Mesenchymal stem cell (in vitro differentiated cells and primary cell): Measurements from ENCODE around the gene RPS15.

ENCODE experiments used
- DNase-seq: peaks from one replicate; pipeline ENCODE4 v3.0.0-alpha.2; 2013
- H2AFZ ChIP-seq: one replicate; pipeline ENCODE4 v1.6.1; 2013; ENCODE audit warnings: low read depth, mild to moderate bottlenecking, control low read depth, inconsistent platforms, low read length, moderate library complexity
- H2AK5ac ChIP-seq: 2 replicates; pipeline ENCODE4 v1.6.1; 2013; ENCODE audit warnings: low read length, moderate library complexity, mild to moderate bottlenecking, inconsistent platforms; ENCODE audit not compliant: severe bottlenecking
- H2BK120ac ChIP-seq: one replicate; pipeline ENCODE4 v1.6.1; 2013; ENCODE audit warnings: low read depth, mild to moderate bottlenecking, inconsistent platforms, low read length, moderate library complexity
- H2BK12ac ChIP-seq, 2 experiments: one replicate each; pipeline ENCODE4 v1.6.1; 2013; ENCODE audit warnings: inconsistent platforms in 2 of 2, low read length in 2 of 2, mild to moderate bottlenecking in 2 of 2, moderate library complexity in 2 of 2, control low read depth in 1 of 2
- H2BK15ac ChIP-seq: one replicate; pipeline ENCODE4 v1.6.1; 2013; ENCODE audit warnings: mild to moderate bottlenecking, low read depth, inconsistent platforms; ENCODE audit not compliant: poor library complexity, severe bottlenecking
- H2BK5ac ChIP-seq: 2 replicates; pipeline ENCODE4 v1.6.1; 2013; ENCODE audit warnings: low read depth, mild to moderate bottlenecking, low read length, control low read depth, inconsistent platforms; ENCODE audit not compliant: poor library complexity, severe bottlenecking
- H3K14ac ChIP-seq, 2 experiments: one replicate each; pipeline ENCODE4 v1.6.1; 2013; ENCODE audit warnings: inconsistent platforms in 2 of 2, low read length in 2 of 2, control low read depth in 1 of 2, mild to moderate bottlenecking in 1 of 2, moderate library complexity in 1 of 2
- H3K18ac ChIP-seq, 2 experiments: one replicate each; pipeline ENCODE4 v1.6.1; 2013; ENCODE audit warnings: inconsistent platforms in 2 of 2, low read length in 2 of 2, control low read depth in 1 of 2, low read depth in 1 of 2, mild to moderate bottlenecking in 1 of 2
- H3K23ac ChIP-seq, 2 experiments: one replicate each; pipeline ENCODE4 v1.6.1; 2013; ENCODE audit warnings: inconsistent platforms in 2 of 2, low read length in 2 of 2, mild to moderate bottlenecking in 2 of 2, moderate library complexity in 2 of 2, control low read depth in 1 of 2
- H3K27ac ChIP-seq: 2 replicates; pipeline ENCODE4 v1.5.1; 2013; ENCODE audit warnings: mild to moderate bottlenecking, moderate library complexity, low read length, control low read depth, inconsistent platforms; ENCODE audit not compliant: poor library complexity, severe bottlenecking
- H3K27me3 ChIP-seq, 2 experiments: 2 replicates each; pipeline versions ENCODE4 v1.6.1 to v1.7.0; 2013; ENCODE audit warnings: low read length in 2 of 2, mild to moderate bottlenecking in 2 of 2, moderate library complexity in 2 of 2, control low read depth in 1 of 2, inconsistent platforms in 1 of 2; ENCODE audit not compliant: control insufficient read depth in 1 of 2, insufficient read depth in 1 of 2
- H3K36me3 ChIP-seq, 2 experiments: 2 replicates each; pipeline versions ENCODE4 v1.6.1 to v1.7.0; 2013; ENCODE audit warnings: low read length in 2 of 2, control low read depth in 1 of 2, inconsistent platforms in 1 of 2, low read depth in 1 of 2, mild to moderate bottlenecking in 1 of 2; ENCODE audit not compliant: insufficient read depth in 2 of 2, control insufficient read depth in 1 of 2
- H3K4ac ChIP-seq, 2 experiments: one replicate each; pipeline ENCODE4 v1.6.1; 2013; ENCODE audit warnings: inconsistent platforms in 2 of 2, low read length in 2 of 2, mild to moderate bottlenecking in 2 of 2, moderate library complexity in 2 of 2, control low read depth in 1 of 2, low read depth in 1 of 2
- H3K4me1 ChIP-seq: 2 replicates; pipeline ENCODE4 v1.6.1; 2013; ENCODE audit warnings: low read depth, low read length, control low read depth; ENCODE audit not compliant: control insufficient read depth, insufficient read depth
- H3K4me2 ChIP-seq: 2 replicates; pipeline ENCODE4 v1.6.1; 2013; ENCODE audit warnings: low read length, mild to moderate bottlenecking, inconsistent platforms; ENCODE audit not compliant: poor library complexity, severe bottlenecking
- H3K4me3 ChIP-seq, 2 experiments: 2 replicates each; pipeline versions ENCODE4 v1.5.1 to v1.7.0; 2013; ENCODE audit warnings: low read length in 2 of 2, mild to moderate bottlenecking in 2 of 2, control low read depth in 1 of 2, low read depth in 1 of 2; ENCODE audit not compliant: insufficient read depth in 1 of 2
- H3K79me1 ChIP-seq: replicated peaks from 2 replicates; pipeline ENCODE4 v1.6.1; 2013; ENCODE audit warnings: mild to moderate bottlenecking, control low read depth, low read length, inconsistent platforms; ENCODE audit not compliant: poor library complexity, severe bottlenecking
- H3K9ac ChIP-seq: 2 replicates; pipeline ENCODE4 v1.7.0; 2013; ENCODE audit warnings: mild to moderate bottlenecking, low read length, moderate library complexity
- H3K9me3 ChIP-seq: 2 replicates; pipeline ENCODE4 v1.7.0; 2013; ENCODE audit warnings: mild to moderate bottlenecking, low read length; ENCODE audit not compliant: control insufficient read depth
- H4K8ac ChIP-seq: one replicate; pipeline ENCODE4 v1.6.1; 2013; ENCODE audit warnings: inconsistent platforms, mild to moderate bottlenecking, low read length, moderate library complexity
- H4K91ac ChIP-seq: one replicate; pipeline ENCODE4 v1.6.1; 2013; ENCODE audit warnings: mild to moderate bottlenecking, low read length, inconsistent platforms
- WGBS: methylation state at CpG from one replicate; pipeline ENCODE4 v1.1.7; 2013; ENCODE audit warnings: mixed read lengths; 5-methylcytosine and 5-hydroxymethylcytosine counted together

RPS15 gene

DNA sequence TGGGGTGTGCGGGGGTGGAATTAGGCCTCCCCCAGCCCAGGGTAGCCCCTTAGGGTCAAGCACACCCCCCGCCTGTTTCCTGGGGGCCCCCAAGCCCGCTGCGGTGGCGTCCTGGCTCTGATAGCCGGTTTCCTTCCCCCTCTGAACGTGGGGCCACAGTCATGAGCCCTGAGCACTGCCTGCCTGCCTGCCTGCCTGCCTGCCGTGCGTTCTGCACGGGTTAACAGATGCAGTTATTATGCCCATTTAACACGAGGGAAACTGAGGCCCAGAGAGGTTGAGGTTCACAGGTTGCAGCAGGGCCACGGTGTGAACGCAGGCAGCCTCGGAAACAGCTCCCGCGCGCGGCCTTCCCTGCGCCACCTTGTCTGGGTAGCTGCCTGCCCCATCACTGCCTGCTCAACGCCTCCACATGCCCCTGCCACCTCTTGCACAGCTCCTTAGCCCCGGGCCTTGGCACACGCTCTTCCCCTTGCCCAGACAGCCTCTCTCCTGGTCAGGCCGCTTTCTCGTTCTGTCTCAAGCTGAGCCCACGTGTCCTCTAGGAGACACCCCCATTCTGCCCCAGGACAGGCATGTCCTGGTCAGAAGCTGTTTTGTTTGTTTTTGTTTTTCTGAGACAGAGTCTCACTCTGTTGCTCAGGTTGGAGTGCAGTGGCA lies 35.7 kb upstream of the RPS15 start:
- WGBS, result 90% methylated on average over 23 of the region's 25 CpGs
- no peak overlapping the region for H2BK15ac ChIP-seq
- H3K4me1 ChIP-seq, result peaks cover 35% of the 10 kb centered on the region

GRCh38 chr19:1406774-1407527 lies 31.2 kb upstream of the RPS15 start:
- Histone ChIP-seq H3K4me1 (peaks cover 45% of the 10 kb centered on the region), H2AK5ac (no peak overlapping the region), H4K91ac (peak overlapping the region; percentile 90), H3K27me3 (no peaks in the 10 kb centered on the region), H2BK5ac (no peak overlapping the region), H2AFZ (peak overlapping the region; percentile 36), H3K36me3 (peaks cover 0 to 12% of the 10 kb centered on the region in 2 experiments), H2BK15ac (peak overlapping the region; percentile 95), H3K4ac (peak overlapping the region; percentile 22 to 40), H3K4me2 (peak overlapping the region; percentile 88), H3K79me1 (no peaks in the 10 kb centered on the region), H3K27ac (peak overlapping the region; percentile 22), H3K14ac (no peak overlapping the region), H3K4me3 (peak overlapping the region; percentile 69 to 81), H3K18ac (peak overlapping the region; percentile 54 to 92), H2BK120ac (no peak overlapping the region), H3K9ac (peak overlapping the region; percentile 86), H3K9me3 (no peaks in the 10 kb centered on the region), H3K23ac (no peak overlapping the region), H4K8ac (peak overlapping the region; percentile 93), H2BK12ac (no peak overlapping the region)
- peak; percentile 97 for DNase-seq
- 2% methylated on average over 61 of the region's 72 CpGs for WGBS

More for the DNA sequence above, 35.7 kb upstream of the RPS15 start:
- H2BK120ac ChIP-seq, result no peak overlapping the region
- no peak overlapping the region for H3K23ac ChIP-seq
- H2BK12ac ChIP-seq, result peak overlapping the region; percentile 9 to 46
- H3K79me1 ChIP-seq, result peaks cover 10% of the 10 kb centered on the region
- H3K4me3 ChIP-seq, result peak overlapping the region in 1 of 2 experiments; percentile 57
- no peak for DNase-seq
- H3K27ac ChIP-seq, result no peak overlapping the region
- no peak overlapping the region for H2AFZ ChIP-seq
- no peaks in the 10 kb centered on the region for H3K27me3 ChIP-seq
- no peak overlapping the region for H2BK5ac ChIP-seq
- H2AK5ac ChIP-seq, result no peak overlapping the region
- peak overlapping the region; percentile 45 for H3K9ac ChIP-seq
- no peaks in the 10 kb centered on the region for H3K9me3 ChIP-seq
- no peak overlapping the region for H3K18ac ChIP-seq
- H3K36me3 ChIP-seq, result peaks cover 0 to 16% of the 10 kb centered on the region in 2 experiments
- H4K91ac ChIP-seq, result peak overlapping the region; percentile 87
- no peak overlapping the region for H4K8ac ChIP-seq
- H3K4me2 ChIP-seq, result no peak overlapping the region
- H3K4ac ChIP-seq, result no peak overlapping the region
- no peak overlapping the region for H3K14ac ChIP-seq

GRCh38 chr19:1407528-1408299 lies 30.5 kb upstream of the RPS15 start, which contains the start of gene DAZAP1:
Gene DAZAP1, plus strand, starts transcription at chr19:1407586. Its CDS starts 188 bp downstream, at chr19:1407774.
- Histone ChIP-seq H3K4ac (peak within 1 kb of the TSS; percentile 82 to 96), H4K8ac (peak within 1 kb of the TSS; percentile 93), H3K4me3 (peak within 1 kb of the TSS; percentile 78 to 92), H2BK5ac (peak within 1 kb of the TSS; percentile 75), H2BK120ac (peak within 1 kb of the TSS; percentile 97), H3K23ac (peak within 1 kb of the TSS; percentile 64 to 67), H3K4me1 (peaks cover 47% of the 10 kb centered on the region), H3K27me3 (no peaks in the 10 kb centered on the region), H2BK12ac (peak within 1 kb of the TSS in 1 of 2 experiments; percentile 38), H3K36me3 (peaks cover 0 to 15% of the 10 kb centered on the region in 2 experiments), H3K9ac (peak within 1 kb of the TSS; percentile 93), H3K14ac (peak within 1 kb of the TSS in 1 of 2 experiments; percentile 98), H2BK15ac (peak within 1 kb of the TSS; percentile 95), H4K91ac (peak within 1 kb of the TSS; percentile 90), H3K4me2 (peak within 1 kb of the TSS; percentile 93), H3K79me1 (no peaks in the 10 kb centered on the region), H2AK5ac (peak within 1 kb of the TSS; percentile 13), H3K27ac (peak within 1 kb of the TSS; percentile 63), H3K18ac (peak within 1 kb of the TSS; percentile 85 to 92), H2AFZ (peak within 1 kb of the TSS; percentile 36), H3K9me3 (no peaks in the 10 kb centered on the region)
- DNase-seq, result no peak
- under 1% methylated on average over 35 of the region's 121 CpGs for WGBS
